B cell (primary cell): ENCODE results near the gene CEP89. TPM values are rescaled to one million over a fixed set of nuclear protein-coding genes. Genes with fewer than 3 reads are reported as not detected.
"Not testable (repeated sequence)": the region's sequence is repeated elsewhere in the genome, so short reads cannot be mapped to it uniquely, and the experiment has no call there.

Source experiments
- ATAC-seq: fragments of 200-7000 bp; cut with Tn5 transposase; one replicate; pipeline ENCODE4 v1.10.0; 2021; ENCODE audit warnings: low read depth, mild to moderate bottlenecking, moderate number of reproducible peaks, moderate library complexity
- CTCF ChIA-PET: fragments of 350-600 bp; sonication (Branson Sonifier 250); formaldehyde crosslinking; loops from one replicate; lab custom pipeline; 2021; ENCODE audit warnings: antibody characterized with exemption, inconsistent platforms; lab: Charles Lee
- POLR2A ChIA-PET: fragments of 350-600 bp; sonication (Branson Sonifier 250); formaldehyde crosslinking; loops from one replicate; lab custom pipeline; 2021; ENCODE audit warnings: antibody characterized with exemption; lab: Charles Lee
- DNase-seq: peaks from one replicate; pipeline ENCODE4 v3.0.0; 2013
- H2AFZ ChIP-seq: 2 replicates; pipeline ENCODE4 v1.6.1; 2012; ENCODE audit warnings: mild to moderate bottlenecking, low read depth, low read length; ENCODE audit not compliant: insufficient read depth, poor library complexity, severe bottlenecking
- H3K27ac ChIP-seq, 2 donors: 1 replicate in 1 of 2; 2 replicates in 1 of 2; pipeline ENCODE4 v1.5.1; 2012 to 2013; ENCODE audit warnings: low read length in 2 of 2, mild to moderate bottlenecking in 2 of 2, moderate library complexity in 1 of 2
- H3K27me3 ChIP-seq, 4 experiments: fragments of 200-600 bp in 1 of 4; sonication (generic) in 1 of 4; replicated peaks in 1 of 4; 1 replicate in 2 of 4; 2 replicates in 2 of 4; pipeline versions ENCODE4 v1.6.1 to v1.7.0; 2013 to 2016; ENCODE audit warnings: low read length in 3 of 4, mild to moderate bottlenecking in 2 of 4, mixed read lengths in 1 of 4, moderate library complexity in 1 of 4; ENCODE audit not compliant: insufficient read depth in 4 of 4, control insufficient read depth in 3 of 4; ENCODE audit errors: control extremely low read depth in 1 of 4
- H3K36me3 ChIP-seq, 2 experiments: replicated peaks in 1 of 2; 1 replicate in 1 of 2; 2 replicates in 1 of 2; pipeline versions ENCODE4 v1.6.1 to v1.7.1; 2013; ENCODE audit warnings: low read length in 1 of 2; ENCODE audit not compliant: insufficient read depth in 2 of 2, control insufficient read depth in 1 of 2; ENCODE audit errors: control extremely low read depth in 1 of 2, extremely low read depth in 1 of 2
- H3K4me1 ChIP-seq, 2 donors: fragments of 200-600 bp in 1 of 2; sonication (generic) in 1 of 2; 1 replicate in 1 of 2; 2 replicates in 1 of 2; pipeline versions ENCODE4 v1.5.1 to v1.6.1; 2013 to 2017; ENCODE audit warnings: low read length in 2 of 2; ENCODE audit not compliant: control insufficient read depth in 2 of 2, insufficient read depth in 2 of 2
- H3K4me2 ChIP-seq: replicated peaks from 2 replicates; pipeline ENCODE3; 2012; ENCODE audit warnings: mild to moderate bottlenecking, low read depth, low read length; ENCODE audit not compliant: poor library complexity, severe bottlenecking
- H3K4me3 ChIP-seq, 5 experiments: fragments of 200-600 bp in 1 of 5; sonication (generic) in 1 of 5; 1 replicate in 3 of 5; 2 replicates in 2 of 5; pipeline versions ENCODE4 v1.5.1 to v1.7.0; 2011 to 2016; ENCODE audit warnings: low read length in 4 of 5, mild to moderate bottlenecking in 4 of 5, low read depth in 2 of 5, control low read depth in 1 of 5, moderate library complexity in 1 of 5; ENCODE audit not compliant: insufficient read depth in 1 of 5; ENCODE audit errors: control extremely low read depth in 1 of 5, extremely low read depth in 1 of 5
- H3K79me2 ChIP-seq: fragments of 200-600 bp; sonication (generic); one replicate; pipeline ENCODE4 v1.6.0; 2016; ENCODE audit warnings: low read length; ENCODE audit not compliant: control insufficient read depth, insufficient read depth
- H3K9ac ChIP-seq: fragments of 200-600 bp; sonication (generic); 2 replicates; pipeline ENCODE4 v1.6.1; 2017; ENCODE audit warnings: mild to moderate bottlenecking, low read length, moderate library complexity
- H3K9me3 ChIP-seq, 3 donors: one replicate each; pipeline versions ENCODE4 v1.6.1 to v1.7.1; 2013; ENCODE audit warnings: low read length in 2 of 3; ENCODE audit not compliant: control insufficient read depth in 2 of 3, insufficient read depth in 1 of 3; ENCODE audit errors: control extremely low read depth in 1 of 3
- H4K20me1 ChIP-seq: 2 replicates; pipeline ENCODE4 v1.6.0; 2012; ENCODE audit warnings: mild to moderate bottlenecking, low read length; ENCODE audit not compliant: insufficient read depth, control insufficient read depth, poor library complexity, severe bottlenecking
- H3K27ac Mint-ChIP-seq: one replicate; pipeline ENCODE4 v1.8.0; 2021; ENCODE audit warnings: mixed read lengths
- H3K27me3 Mint-ChIP-seq: one replicate; pipeline ENCODE4 v1.8.0; 2021; ENCODE audit warnings: mixed read lengths
- H3K4me1 Mint-ChIP-seq: one replicate; pipeline ENCODE4 v1.8.0; 2021; ENCODE audit warnings: mixed read lengths
- H3K4me3 Mint-ChIP-seq: one replicate; pipeline ENCODE4 v1.8.0; 2021; ENCODE audit warnings: mixed read lengths
- H3K9me3 Mint-ChIP-seq: one replicate; pipeline ENCODE4 v1.8.0; 2022; ENCODE audit warnings: mixed read lengths; ENCODE audit not compliant: insufficient read depth
- CTCF ChIP-seq: fragments of 200-600 bp; IDR thresholded peaks from one replicate; pipeline ENCODE4 v1.8.0; 2022; ENCODE audit warnings: antibody characterized with exemption, mild to moderate bottlenecking
- EZH2 ChIP-seq: IDR thresholded peaks from 2 replicates; pipeline ENCODE4 v1.6.1; 2012; ENCODE audit warnings: borderline replicate concordance, low read depth, mild to moderate bottlenecking, moderate library complexity, low read length; ENCODE audit not compliant: insufficient read depth, poor library complexity, severe bottlenecking
- WGBS: methylation state at CpG from one replicate; pipeline ENCODE4 v1.1.5; 2013; ENCODE audit warnings: missing lambda C conversion rate; ENCODE audit not compliant: insufficient coverage; 5-methylcytosine and 5-hydroxymethylcytosine counted together
- intact Hi-C: fragments of 100-400 bp; cut with micrococcal nuclease; formaldehyde crosslinking; loops from one replicate; pipeline ENCODE4 v1.10.0; 2022
- polyA plus RNA-seq: library from polyadenylated mRNA; depleted of rRNA; stranded (reverse); fragments of >200 nt; gene quantifications from 2 replicates; pipeline ENCODE4 v1.2.3, GENCODE V29; 2012
- total RNA-seq, 2 donors: library from RNA; stranded (reverse); fragments of 120-200 nt in 1 of 2; gene quantifications; 1 replicate in 1 of 2; 2 replicates in 1 of 2; pipeline versions ENCODE4 v1.2.3 to v1.2.4, GENCODE V29; 2013 to 2022

The CEP89 gene
- total and polyA plus RNA-seq, 2 donors (not counting 1 experiment from before 2014, with no cell fraction given), result 10.2 to 38.6 TPM

GRCh38 chr19:32832094-32832493 is 139.7 kb downstream of the CEP89 start:
- POLR2A ChIA-PET, H3K4me3 ChIP-seq, H4K20me1 ChIP-seq, H3K79me2 ChIP-seq, H3K4me3 Mint-ChIP-seq, H3K27me3 ChIP-seq, H3K9ac ChIP-seq, intact Hi-C loops, H3K9me3 Mint-ChIP-seq, H3K27ac ChIP-seq, ATAC-seq, H3K36me3 ChIP-seq, H3K4me1 ChIP-seq, H3K27me3 Mint-ChIP-seq, DNase-seq, H3K27ac Mint-ChIP-seq, H3K4me2 ChIP-seq, CTCF ChIA-PET, H3K9me3 ChIP-seq, H3K4me1 Mint-ChIP-seq, H2AFZ ChIP-seq: not testable (repeated sequence)
- 92% methylated on average over 9 of the region's 12 CpGs for WGBS

- ChIA-PET CTCF (no interaction called here), POLR2A (no interaction called here)
- DNase-seq (no peak), ATAC-seq (no peak)
- Histone ChIP-seq H3K4me2 (no peak overlapping the region), H3K4me1 (no peaks in the 10 kb centered on the region), H3K9me3 (no peaks in the 10 kb centered on the region), H3K4me3 (no peak overlapping the region), H3K9ac (no peak overlapping the region), H3K27me3 (no peaks in the 10 kb centered on the region), H2AFZ (no peak overlapping the region), H3K36me3 (no peaks in the 10 kb centered on the region), H3K27ac (no peak overlapping the region), H3K79me2 (no peaks in the 10 kb centered on the region), H4K20me1 (no peaks in the 10 kb centered on the region)
- TF ChIP-seq EZH2 (no peak), CTCF (no peak)
- whole genome bisulfite sequencing, result 98% methylated on average over 5 of the region's 5 CpGs
- intact Hi-C loops, result no loop called here
- Mint-ChIP-seq H3K4me3 (no peak overlapping the region), H3K27me3 (no peaks in the 10 kb centered on the region), H3K27ac (no peak overlapping the region), H3K4me1 (no peaks in the 10 kb centered on the region), H3K9me3 (no peaks in the 10 kb centered on the region)
Observed at GRCh38 chr19:32831611-32832010, 140.1 kb downstream of the CEP89 start.
